Neural progenitor cell (in vitro differentiated cells): ENCODE measurements around the gene UBR3. TPM values are rescaled to one million over a fixed set of nuclear protein-coding genes. Genes with fewer than 3 reads are reported as not detected.

Experiments
- DNase-seq: peaks from one replicate; pipeline ENCODE4 v3.0.0-alpha.2; 2016; ENCODE audit warnings: low spot score
- H2AFZ ChIP-seq: fragments of 200-600 bp; sonication (generic); replicated peaks from 2 replicates; pipeline ENCODE4 v1.6.1; 2016; ENCODE audit warnings: antibody characterized with exemption
- H3F3A ChIP-seq: fragments of 200-600 bp; sonication (generic); 2 replicates; pipeline ENCODE4 v1.6.1; 2016; ENCODE audit warnings: antibody characterized with exemption, low read depth
- H3K27ac ChIP-seq: fragments of 200-600 bp; sonication (generic); 2 replicates; pipeline ENCODE4 v1.5.1; 2016; ENCODE audit warnings: mild to moderate bottlenecking
- H3K27me3 ChIP-seq: fragments of 200-600 bp; sonication (generic); 2 replicates; pipeline ENCODE4 v1.6.1; 2016; ENCODE audit warnings: mild to moderate bottlenecking, moderate library complexity
- H3K36me3 ChIP-seq: fragments of 200-600 bp; sonication (generic); 2 replicates; pipeline ENCODE4 v1.5.1; 2016
- H3K4me1 ChIP-seq: fragments of 200-600 bp; sonication (generic); 2 replicates; pipeline ENCODE4 v1.6.1; 2016; ENCODE audit warnings: mixed run types
- H3K4me2 ChIP-seq: fragments of 200-600 bp; sonication (generic); 2 replicates; pipeline ENCODE4 v1.6.1; 2016
- H3K4me3 ChIP-seq: fragments of 200-600 bp; sonication (generic); 2 replicates; pipeline ENCODE4 v1.5.1; 2016
- H3K79me2 ChIP-seq: fragments of 200-600 bp; sonication (generic); 2 replicates; pipeline ENCODE4 v1.6.1; 2016; ENCODE audit warnings: low read depth
- H3K9ac ChIP-seq: fragments of 200-600 bp; sonication (generic); 2 replicates; pipeline ENCODE4 v1.6.1; 2016
- H3K9me3 ChIP-seq: fragments of 200-600 bp; sonication (generic); 2 replicates; pipeline ENCODE4 v1.5.1; 2016; ENCODE audit warnings: low read depth
- H4K20me1 ChIP-seq: fragments of 200-600 bp; sonication (generic); 2 replicates; pipeline ENCODE4 v1.6.1; 2016; ENCODE audit warnings: low read depth
- H3K27ac Mint-ChIP-seq: 3 replicates; pipeline ENCODE4 v1.8.0; 2021; ENCODE audit warnings: mixed read lengths
- H3K27me3 Mint-ChIP-seq: 2 replicates; pipeline ENCODE4 v1.8.0; 2022; ENCODE audit warnings: low read depth, mild to moderate bottlenecking, inconsistent platforms, moderate library complexity, mixed read lengths; ENCODE audit not compliant: insufficient read depth
- H3K36me3 Mint-ChIP-seq: 3 replicates; pipeline ENCODE4 v1.8.0; 2021; ENCODE audit warnings: mixed read lengths
- H3K4me1 Mint-ChIP-seq: 3 replicates; pipeline ENCODE4 v1.8.0; 2021; ENCODE audit warnings: mixed read lengths
- H3K4me3 Mint-ChIP-seq: 3 replicates; pipeline ENCODE4 v1.8.0; 2021; ENCODE audit warnings: mild to moderate bottlenecking, moderate library complexity, mixed read lengths
- H3K9me3 Mint-ChIP-seq: 3 replicates; pipeline ENCODE4 v1.8.0; 2020; ENCODE audit warnings: mixed read lengths
- EZH2 ChIP-seq: fragments of 200-600 bp; sonication (generic); IDR thresholded peaks from 2 replicates; pipeline ENCODE4 v1.6.1; 2017; ENCODE audit warnings: antibody characterized with exemption, mild to moderate bottlenecking, moderate library complexity
- EZH2phosphoT487 ChIP-seq: fragments of 200-600 bp; sonication (generic); IDR thresholded peaks from 2 replicates; pipeline ENCODE4 v1.6.1; 2017; ENCODE audit warnings: antibody characterized with exemption
- total RNA-seq: library from RNA; depleted of rRNA; stranded (reverse); fragments of >200 nt; gene quantifications from 2 replicates; pipeline ENCODE4 v1.2.3, GENCODE V29; 2015; ENCODE audit warnings: low replicate concordance
- TF ChIP-seq, protein P1 (sequence below): fragments of 200-600 bp; sonication (generic); IDR thresholded peaks from 2 replicates; pipeline ENCODE4 v1.5.1; 2017; ENCODE audit warnings: antibody characterized with exemption, mild to moderate bottlenecking

Gene UBR3
- total RNA-seq, 1 donor from 2014 or later: 31.7 TPM

DNA sequence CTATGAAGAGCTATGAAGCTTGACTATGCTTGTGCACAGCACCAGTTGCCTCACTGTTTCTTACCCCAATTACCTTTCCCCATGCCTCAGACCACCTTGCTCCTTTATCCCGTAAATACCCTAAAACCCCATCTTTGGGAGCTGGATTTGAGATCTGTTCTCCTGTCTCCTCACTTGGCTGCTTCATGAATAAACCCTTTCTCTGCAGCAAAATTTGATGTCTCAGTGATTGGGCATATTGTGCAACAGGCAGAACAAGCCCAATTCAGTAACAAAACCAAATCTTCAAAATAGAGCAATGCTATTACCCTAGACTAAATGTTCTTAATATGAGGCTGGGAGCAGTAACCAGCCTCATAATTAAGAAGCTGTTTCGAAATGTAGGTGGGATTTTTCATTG lies 32.1 kb upstream of the UBR3 start:
- Histone ChIP-seq H4K20me1 (peaks cover 7% of the 10 kb centered on the region), H3K27me3 (no peaks in the 10 kb centered on the region), H3K4me1 (no peaks in the 10 kb centered on the region), H3K79me2 (peaks cover 13% of the 10 kb centered on the region), H3F3A (peaks cover 14% of the 10 kb centered on the region), H2AFZ (no peak overlapping the region), H3K4me3 (no peak overlapping the region), H3K4me2 (no peak overlapping the region), H3K27ac (no peak overlapping the region), H3K36me3 (no peaks in the 10 kb centered on the region), H3K9me3 (no peaks in the 10 kb centered on the region), H3K9ac (no peak overlapping the region)
- H3K27ac Mint-ChIP-seq: no peak overlapping the region
- DNase-seq: no peak
- peaks cover 6% of the 10 kb centered on the region for H3K36me3 Mint-ChIP-seq
- H3K4me1 Mint-ChIP-seq: peaks cover 9% of the 10 kb centered on the region
- peaks cover 2% of the 10 kb centered on the region for H3K27me3 Mint-ChIP-seq
- no peak for TF ChIP-seq EZH2
- H3K9me3 Mint-ChIP-seq: no peaks in the 10 kb centered on the region
- no peak overlapping the region for H3K4me3 Mint-ChIP-seq

DNA sequence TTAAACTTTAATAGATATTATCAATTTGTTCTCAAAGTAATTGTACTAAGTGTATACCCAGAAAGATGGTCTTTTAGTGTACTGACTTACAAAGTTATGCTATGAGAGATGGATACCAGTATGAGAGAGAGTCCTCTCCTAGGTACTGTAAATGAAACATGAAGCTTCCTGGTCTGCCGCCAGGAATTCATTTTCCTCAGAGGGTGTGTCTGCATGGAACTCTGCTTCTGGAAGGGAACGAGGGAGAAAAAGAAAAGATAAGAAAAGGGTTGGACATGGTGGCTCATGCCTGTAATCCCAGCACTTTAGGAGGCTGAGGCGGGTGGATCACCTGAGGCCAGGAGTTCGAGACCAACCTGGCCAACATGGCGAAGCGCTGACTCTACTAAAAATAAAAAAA lies 30.8 kb upstream of the UBR3 start:
- peaks cover 26% of the 10 kb centered on the region for H3K79me2 ChIP-seq
- H2AFZ ChIP-seq: no peak overlapping the region
- no peak overlapping the region for H3K9ac ChIP-seq
- H3K27ac ChIP-seq: no peak overlapping the region
- Mint-ChIP-seq H3K36me3 (peaks cover 9% of the 10 kb centered on the region), H3K4me3 (no peak overlapping the region), H3K27me3 (peaks cover 2% of the 10 kb centered on the region), H3K9me3 (no peaks in the 10 kb centered on the region), H3K27ac (no peak overlapping the region), H3K4me1 (peaks cover 12% of the 10 kb centered on the region)
- H3F3A ChIP-seq: peaks cover 6% of the 10 kb centered on the region
- no peaks in the 10 kb centered on the region for H3K36me3 ChIP-seq
- DNase-seq: no peak
- no peaks in the 10 kb centered on the region for H3K9me3 ChIP-seq
- H3K27me3 ChIP-seq: no peaks in the 10 kb centered on the region
- no peak overlapping the region for H3K4me3 ChIP-seq
- no peak overlapping the region for H3K4me2 ChIP-seq
- no peaks in the 10 kb centered on the region for H3K4me1 ChIP-seq
- TF ChIP-seq, protein P1, sequence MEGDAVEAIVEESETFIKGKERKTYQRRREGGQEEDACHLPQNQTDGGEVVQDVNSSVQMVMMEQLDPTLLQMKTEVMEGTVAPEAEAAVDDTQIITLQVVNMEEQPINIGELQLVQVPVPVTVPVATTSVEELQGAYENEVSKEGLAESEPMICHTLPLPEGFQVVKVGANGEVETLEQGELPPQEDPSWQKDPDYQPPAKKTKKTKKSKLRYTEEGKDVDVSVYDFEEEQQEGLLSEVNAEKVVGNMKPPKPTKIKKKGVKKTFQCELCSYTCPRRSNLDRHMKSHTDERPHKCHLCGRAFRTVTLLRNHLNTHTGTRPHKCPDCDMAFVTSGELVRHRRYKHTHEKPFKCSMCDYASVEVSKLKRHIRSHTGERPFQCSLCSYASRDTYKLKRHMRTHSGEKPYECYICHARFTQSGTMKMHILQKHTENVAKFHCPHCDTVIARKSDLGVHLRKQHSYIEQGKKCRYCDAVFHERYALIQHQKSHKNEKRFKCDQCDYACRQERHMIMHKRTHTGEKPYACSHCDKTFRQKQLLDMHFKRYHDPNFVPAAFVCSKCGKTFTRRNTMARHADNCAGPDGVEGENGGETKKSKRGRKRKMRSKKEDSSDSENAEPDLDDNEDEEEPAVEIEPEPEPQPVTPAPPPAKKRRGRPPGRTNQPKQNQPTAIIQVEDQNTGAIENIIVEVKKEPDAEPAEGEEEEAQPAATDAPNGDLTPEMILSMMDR: no peak
- TF ChIP-seq EZH2phosphoT487 (no peak), EZH2 (no peak)
- H4K20me1 ChIP-seq: peaks cover 15% of the 10 kb centered on the region

DNA sequence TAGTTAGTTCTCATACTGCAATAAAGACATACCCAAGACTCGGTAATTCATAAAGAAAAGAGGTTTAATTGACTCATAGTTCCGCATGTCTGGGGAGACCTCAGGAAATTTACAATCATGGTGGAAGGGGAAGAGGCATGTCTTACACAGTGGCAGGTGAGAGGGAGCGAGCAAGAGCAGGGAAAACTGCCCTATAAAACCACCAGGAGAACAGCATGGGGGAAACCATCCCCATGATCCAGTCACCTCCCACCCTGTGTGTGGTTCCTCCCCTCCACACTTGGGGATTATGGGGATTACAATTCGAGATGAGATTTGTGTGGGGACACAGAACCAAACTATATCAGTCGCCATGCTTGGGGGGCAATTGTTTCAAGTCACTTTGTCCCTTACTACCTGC lies 29.7 kb upstream of the UBR3 start:
- Histone ChIP-seq H3K79me2 (peaks cover 38% of the 10 kb centered on the region), H4K20me1 (peaks cover 25% of the 10 kb centered on the region), H3K4me1 (peaks cover 4% of the 10 kb centered on the region), H3K4me3 (no peak overlapping the region), H2AFZ (no peak overlapping the region), H3K9ac (no peak overlapping the region), H3K9me3 (no peaks in the 10 kb centered on the region), H3F3A (peaks cover 6% of the 10 kb centered on the region), H3K4me2 (no peak overlapping the region), H3K27ac (no peak overlapping the region), H3K36me3 (peaks cover 5% of the 10 kb centered on the region), H3K27me3 (no peaks in the 10 kb centered on the region)
- H3K9me3 Mint-ChIP-seq: no peaks in the 10 kb centered on the region
- H3K36me3 Mint-ChIP-seq: peaks cover 17% of the 10 kb centered on the region
- H3K4me3 Mint-ChIP-seq: peak overlapping the region; percentile 66
- no peak overlapping the region for H3K27ac Mint-ChIP-seq
- peaks cover 14% of the 10 kb centered on the region for H3K4me1 Mint-ChIP-seq
- H3K27me3 Mint-ChIP-seq: peaks cover 2% of the 10 kb centered on the region
- TF ChIP-seq, protein P1: no peak
- TF ChIP-seq EZH2phosphoT487 (no peak), EZH2 (no peak)
- DNase-seq: no peak

DNA sequence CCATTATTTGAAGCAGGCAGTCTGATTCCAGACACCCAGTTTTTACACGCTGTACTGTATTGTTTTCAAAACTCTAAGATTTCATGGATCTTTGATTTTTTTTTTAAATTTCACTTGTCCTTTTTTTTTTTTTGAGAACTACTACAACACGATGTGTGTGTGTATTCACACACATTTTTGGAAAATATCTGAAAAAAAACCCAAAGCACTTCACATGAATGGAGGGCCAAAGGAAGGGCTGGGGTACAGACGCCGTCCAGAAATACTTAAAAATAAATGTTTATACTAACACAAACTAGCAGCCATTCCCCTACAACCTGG lies 28.9 kb upstream of the UBR3 start:
- peak overlapping the region; percentile 85 for H3K27ac Mint-ChIP-seq

More for the DNA sequence above, 28.9 kb upstream of the UBR3 start:
- Histone ChIP-seq H3K36me3 (peaks cover 8% of the 10 kb centered on the region), H2AFZ (peak overlapping the region; percentile 27), H3K4me2 (peak overlapping the region; percentile 83), H3F3A (peaks cover 6% of the 10 kb centered on the region), H3K27me3 (no peaks in the 10 kb centered on the region), H3K79me2 (peaks cover 45% of the 10 kb centered on the region), H3K9ac (no peak overlapping the region), H3K27ac (no peak overlapping the region), H3K4me3 (peak overlapping the region; percentile 59), H3K9me3 (no peaks in the 10 kb centered on the region), H3K4me1 (peaks cover 5% of the 10 kb centered on the region), H4K20me1 (peaks cover 33% of the 10 kb centered on the region)
- DNase-seq: no peak
- no peak for TF ChIP-seq EZH2
- TF ChIP-seq, protein P1: no peak
- no peak for TF ChIP-seq EZH2phosphoT487
- peaks cover 18% of the 10 kb centered on the region for H3K36me3 Mint-ChIP-seq
- H3K9me3 Mint-ChIP-seq: no peaks in the 10 kb centered on the region
- H3K4me3 Mint-ChIP-seq: peak overlapping the region; percentile 90
- H3K27me3 Mint-ChIP-seq: peaks cover 2% of the 10 kb centered on the region
- H3K4me1 Mint-ChIP-seq: peaks cover 14% of the 10 kb centered on the region
